Measurements from ENCODE around the gene TSPEAR.
"Not testable (repeated sequence)": the region's sequence is repeated elsewhere in the genome, so short reads cannot be mapped to it uniquely, and the experiment has no call there.

DNA sequence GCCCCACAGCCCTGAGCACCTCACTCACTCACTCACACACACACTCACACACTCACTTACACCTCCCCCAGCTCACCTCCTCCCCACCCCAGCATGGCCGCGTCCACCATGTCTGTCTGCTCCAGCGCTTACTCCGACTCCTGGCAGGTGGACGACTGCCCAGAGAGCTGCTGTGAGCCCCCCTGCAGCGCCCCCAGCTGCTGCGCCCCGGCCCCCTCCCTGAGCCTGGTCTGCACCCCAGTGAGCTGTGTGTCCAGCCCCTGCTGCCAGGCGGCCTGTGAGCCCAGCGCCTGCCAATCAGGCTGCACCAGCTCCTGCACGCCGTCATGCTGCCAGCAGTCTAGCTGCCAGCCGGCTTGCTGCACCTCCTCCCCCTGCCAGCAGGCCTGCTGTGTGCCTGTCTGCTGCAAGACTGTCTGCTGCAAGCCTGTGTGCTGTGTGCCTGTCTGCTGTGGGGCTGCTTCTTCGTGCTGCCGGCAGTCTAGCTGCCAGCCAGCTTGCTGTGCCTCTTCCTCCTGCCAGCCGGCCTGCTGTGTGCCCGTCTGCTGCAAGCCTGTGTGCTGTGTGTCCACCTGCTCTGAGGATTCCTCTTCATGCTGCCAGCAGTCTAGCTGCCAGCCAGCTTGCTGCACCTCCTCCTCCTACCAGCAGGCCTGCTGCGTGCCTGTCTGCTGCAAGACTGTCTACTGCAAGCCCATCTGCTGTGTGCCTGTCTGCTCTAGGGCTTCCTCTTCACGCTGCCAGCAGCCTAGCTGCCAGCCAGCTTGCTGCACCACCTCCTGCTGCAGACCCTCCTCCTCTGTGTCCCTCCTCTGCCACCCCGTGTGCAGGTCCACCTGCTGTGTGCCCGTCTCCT lies 64.8 kb downstream of the TSPEAR start, which contains the start of gene KRTAP10-11:
- TF ChIP-seq, protein P1, sequence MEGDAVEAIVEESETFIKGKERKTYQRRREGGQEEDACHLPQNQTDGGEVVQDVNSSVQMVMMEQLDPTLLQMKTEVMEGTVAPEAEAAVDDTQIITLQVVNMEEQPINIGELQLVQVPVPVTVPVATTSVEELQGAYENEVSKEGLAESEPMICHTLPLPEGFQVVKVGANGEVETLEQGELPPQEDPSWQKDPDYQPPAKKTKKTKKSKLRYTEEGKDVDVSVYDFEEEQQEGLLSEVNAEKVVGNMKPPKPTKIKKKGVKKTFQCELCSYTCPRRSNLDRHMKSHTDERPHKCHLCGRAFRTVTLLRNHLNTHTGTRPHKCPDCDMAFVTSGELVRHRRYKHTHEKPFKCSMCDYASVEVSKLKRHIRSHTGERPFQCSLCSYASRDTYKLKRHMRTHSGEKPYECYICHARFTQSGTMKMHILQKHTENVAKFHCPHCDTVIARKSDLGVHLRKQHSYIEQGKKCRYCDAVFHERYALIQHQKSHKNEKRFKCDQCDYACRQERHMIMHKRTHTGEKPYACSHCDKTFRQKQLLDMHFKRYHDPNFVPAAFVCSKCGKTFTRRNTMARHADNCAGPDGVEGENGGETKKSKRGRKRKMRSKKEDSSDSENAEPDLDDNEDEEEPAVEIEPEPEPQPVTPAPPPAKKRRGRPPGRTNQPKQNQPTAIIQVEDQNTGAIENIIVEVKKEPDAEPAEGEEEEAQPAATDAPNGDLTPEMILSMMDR (IDR thresholded peaks at IDR 0.05 in 8 of 11, conservative IDR thresholded peaks at IDR 0.05 in 3 of 11), result not testable (repeated sequence)
- TF ChIP-seq POLR2AphosphoS5, POLR2A (IDR thresholded peaks at IDR 0.05): not testable (repeated sequence)

Data from spleen (tissue), 7 donors.